ENCODE results near the gene KCNJ6.

KCNJ6 gene

DNA sequence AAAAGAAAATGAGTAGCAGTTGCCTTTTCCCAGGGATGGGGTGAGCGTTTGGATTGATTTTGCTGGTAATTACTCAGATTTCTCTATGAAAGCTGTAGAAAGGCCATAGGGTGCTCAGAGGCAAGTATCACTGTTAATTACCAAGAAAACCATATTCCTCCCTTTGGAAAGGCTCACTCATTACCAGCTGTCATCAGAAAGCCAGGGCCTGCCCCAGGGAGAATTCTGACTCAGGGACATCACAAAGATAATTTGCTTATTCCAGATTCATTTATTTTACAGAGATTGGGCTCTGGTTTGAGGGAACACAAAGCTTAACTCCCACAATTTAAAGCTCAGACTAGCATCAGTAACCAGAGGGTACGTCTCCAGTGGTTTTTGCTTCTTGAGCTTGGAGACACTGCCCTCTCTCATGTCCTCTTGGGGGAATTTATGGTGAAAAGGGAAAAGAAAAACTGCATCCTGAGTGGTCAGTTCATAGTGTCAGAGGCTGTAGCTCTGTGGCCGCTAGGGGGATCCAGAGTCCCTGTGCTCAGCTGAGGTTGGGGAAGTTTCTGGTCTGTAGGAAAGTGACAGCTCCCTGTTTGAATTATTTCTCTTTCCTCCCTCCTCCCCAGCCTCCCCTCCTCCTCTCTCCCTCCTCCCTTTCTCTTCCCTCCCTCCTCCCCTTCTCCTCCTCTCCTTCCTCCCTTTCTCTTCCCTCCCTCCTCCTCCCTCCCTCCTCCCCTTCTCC lies 204.3 kb downstream of the KCNJ6 start:
- DNase-seq: peak; percentile 4 to 57

GRCh38 chr21:37711286-37711829 lies 204.9 kb downstream of the KCNJ6 start:
- no peak for DNase-seq

- no peak for DNase-seq
These were observed 205.5 kb downstream of the KCNJ6 start for GRCh38 chr21:37710546-37711285.

DNA sequence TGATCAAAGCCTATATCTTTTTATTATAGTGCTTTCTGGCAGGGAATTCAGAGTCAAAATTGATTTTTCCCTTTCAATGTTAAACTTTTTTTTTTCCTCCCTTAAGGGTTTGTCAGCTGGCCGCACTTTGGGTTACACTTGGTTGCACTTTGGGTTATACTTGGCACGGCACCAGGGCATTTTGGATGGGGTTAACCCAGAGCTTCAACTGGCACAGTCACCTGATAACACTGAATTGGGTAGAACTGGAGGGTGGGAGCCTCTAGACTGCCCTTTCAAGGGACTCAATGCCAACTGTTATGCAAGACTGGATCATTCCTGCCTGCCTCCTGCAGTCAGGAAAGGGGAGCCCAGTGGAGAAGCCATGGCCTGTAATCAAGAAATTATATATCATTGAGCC lies 211.5 kb downstream of the KCNJ6 start:
- no peak for DNase-seq

- DNase-seq: no peak
These were observed 214.0 kb downstream of the KCNJ6 start for GRCh38 chr21:37702241-37702640.

- DNase-seq: peak in 1 of 2 donors; percentile 49
These were observed 215.5 kb downstream of the KCNJ6 start for GRCh38 chr21:37700641-37701202.

- DNase-seq: no peak
These were observed 217.1 kb downstream of the KCNJ6 start for GRCh38 chr21:37699024-37699775.

- DNase-seq: no peak
These were observed 219.3 kb downstream of the KCNJ6 start for GRCh38 chr21:37696936-37697335.

DNA sequence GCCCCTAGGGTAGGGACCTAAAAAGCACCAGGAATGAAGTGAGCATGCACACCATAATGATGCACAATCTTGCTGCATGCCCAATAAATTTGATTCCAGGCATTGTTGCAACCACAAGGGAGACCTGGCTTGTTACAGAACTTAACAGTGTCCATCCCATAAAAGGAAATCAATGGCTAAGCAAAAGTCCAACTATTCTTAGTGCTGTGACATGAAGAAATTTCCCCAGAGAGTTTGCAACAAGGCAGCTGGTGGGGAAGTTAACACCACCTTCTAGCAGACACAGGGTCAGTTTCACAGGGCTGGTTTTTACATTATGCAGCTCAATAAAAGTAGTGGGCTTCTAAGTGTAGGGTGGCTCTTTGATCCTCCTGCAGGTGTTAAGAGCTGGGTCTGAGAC lies 221.1 kb downstream of the KCNJ6 start:
- DNase-seq: no peak

DNA sequence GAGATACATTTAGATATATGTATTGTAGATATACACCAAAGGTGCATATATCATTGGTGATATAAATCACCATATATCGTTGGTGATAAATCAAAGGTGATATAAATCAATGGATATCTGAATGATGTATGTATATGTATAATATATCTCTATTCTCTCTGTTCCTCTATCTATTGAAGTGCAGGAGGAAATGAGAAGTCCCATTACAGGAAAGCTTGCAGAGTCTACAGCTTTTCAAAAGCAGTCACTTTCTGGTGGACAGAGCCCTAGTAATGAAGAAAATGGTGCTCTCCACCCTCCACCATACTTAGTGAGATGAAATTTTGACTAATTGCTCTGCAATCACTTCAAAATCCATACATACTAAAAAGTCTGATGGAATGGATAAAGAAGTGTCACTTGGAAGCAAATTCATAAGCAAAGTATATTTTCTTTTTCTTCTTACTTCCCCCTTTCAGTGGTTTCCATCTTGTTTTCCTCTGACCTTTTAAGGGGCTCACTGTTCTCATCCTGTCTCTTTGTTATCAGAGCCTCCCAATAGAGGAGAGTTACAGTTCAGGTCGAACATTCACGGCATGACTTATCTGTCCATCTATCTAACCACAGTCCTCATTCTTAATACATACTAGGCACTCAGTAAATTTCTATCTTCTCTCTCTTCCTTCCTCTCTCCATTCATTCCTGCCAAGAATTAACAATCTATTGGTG lies 227.2 kb downstream of the KCNJ6 start:
- DNase-seq: no peak

- DNase-seq: no peak
These were observed 229.1 kb downstream of the KCNJ6 start for GRCh38 chr21:37686991-37687810.

- DNase-seq: no peak
These were observed 231.7 kb downstream of the KCNJ6 start for GRCh38 chr21:37684547-37684946.

DNA sequence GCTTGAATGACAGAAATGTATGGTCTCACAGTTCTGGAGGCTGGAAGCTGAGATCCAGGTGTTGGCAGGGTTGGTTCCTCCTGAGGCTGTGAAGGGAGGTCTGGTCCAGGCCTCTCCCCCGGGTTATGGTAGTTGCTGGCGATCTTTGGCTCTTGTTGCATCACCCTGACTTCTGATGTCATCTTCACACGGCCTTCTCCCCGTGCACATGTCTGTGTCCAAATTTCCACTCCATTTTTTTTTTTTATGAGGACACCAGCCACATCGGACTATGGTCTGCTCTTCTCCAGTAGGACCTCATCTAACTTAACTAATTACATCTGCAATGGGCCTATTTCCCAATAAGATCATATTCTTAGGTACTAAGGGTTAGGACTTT lies 232.2 kb downstream of the KCNJ6 start:
- DNase-seq: no peak

GRCh38 chr21:37683396-37684114 lies 232.7 kb downstream of the KCNJ6 start:
- DNase-seq: no peak

DNA sequence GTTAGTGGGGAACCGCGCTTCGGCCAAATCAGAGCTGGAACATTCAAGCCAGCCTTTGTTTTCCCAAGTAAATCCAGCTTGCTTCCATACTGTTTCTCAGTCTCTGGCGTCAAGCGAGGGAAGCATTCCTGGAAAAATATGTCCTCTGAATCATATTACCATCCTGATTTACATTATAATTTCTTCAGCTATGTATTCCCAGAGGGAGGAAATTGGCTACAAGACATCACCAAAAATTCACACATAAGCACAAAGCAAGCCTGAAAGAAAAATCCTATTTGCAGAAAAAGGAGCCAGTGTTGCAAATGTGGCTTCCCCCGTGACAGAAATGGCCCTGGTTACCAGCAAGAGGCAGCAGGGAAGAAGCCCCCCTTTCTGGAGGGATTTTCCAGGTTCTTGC lies 233.3 kb downstream of the KCNJ6 start:
- no peak for DNase-seq

- no peak for DNase-seq
These were observed 239.3 kb downstream of the KCNJ6 start for GRCh38 chr21:37677006-37677405.

DNA sequence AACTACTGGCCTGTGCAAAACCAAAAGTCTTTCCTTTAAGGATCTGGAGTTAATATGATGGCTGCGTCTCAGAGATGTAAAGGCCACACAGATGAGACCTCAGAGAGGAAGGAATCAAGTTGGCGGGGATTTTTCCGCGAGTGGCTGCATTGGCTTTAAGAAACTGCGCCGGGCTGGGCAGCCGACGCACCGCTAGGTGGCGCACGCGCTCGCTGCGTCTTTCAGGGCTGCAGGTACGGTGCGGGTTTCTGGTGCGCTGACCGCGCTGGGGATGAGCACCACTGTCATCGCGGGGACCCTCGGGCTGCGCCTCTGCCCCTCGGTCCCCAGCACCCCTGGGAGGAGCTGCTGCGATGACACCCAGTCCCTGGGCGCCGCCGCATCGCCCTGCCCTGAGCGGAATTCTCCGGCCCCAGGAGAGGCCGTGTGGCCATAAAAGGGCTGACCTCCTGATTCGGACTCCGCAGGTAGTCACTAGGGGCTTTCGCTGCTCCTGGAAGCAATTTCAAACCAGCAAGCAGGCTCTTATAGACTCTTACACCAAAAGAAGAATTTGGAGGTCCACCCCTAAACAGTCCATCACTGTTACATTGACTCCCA lies 241.0 kb downstream of the KCNJ6 start:
- DNase-seq: peak in 1 of 2 donors; percentile 13

DNA sequence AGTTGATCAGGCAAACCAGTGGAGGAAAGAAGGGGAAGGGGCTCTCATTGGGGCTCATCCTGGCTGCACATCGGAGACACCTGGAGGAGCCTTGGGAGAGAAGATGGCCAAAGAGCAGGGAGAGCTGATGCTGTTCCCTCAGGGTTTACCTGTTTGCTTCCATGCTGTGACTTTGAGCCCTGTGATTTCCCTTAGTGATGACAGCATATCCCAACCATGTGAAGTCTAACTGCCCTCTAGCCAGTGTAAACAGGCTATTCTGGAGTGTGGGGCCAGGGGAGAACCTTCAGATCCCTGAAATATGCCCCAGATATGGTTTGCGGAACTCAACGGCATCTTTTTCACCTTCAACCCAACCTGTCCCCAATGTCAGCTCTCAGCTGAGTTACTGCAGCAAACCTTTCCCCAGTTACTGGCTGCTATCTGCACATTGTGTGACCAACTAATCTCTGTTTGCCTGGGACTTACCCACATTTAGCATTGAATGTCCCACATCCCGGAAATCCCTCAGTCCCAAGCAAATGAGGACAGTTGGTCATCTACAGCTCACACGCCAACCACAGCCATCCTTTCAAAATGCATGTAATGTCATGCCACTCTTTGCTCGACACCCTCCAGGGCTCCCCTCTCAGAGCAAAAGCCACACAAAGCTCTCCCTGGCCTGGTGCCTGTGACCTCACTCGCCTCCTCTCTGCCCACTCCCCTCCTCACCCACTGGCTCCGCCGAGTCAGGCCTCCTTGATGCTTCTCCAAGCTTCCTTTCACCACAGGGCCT lies 242.3 kb downstream of the KCNJ6 start:
- DNase-seq: no peak

GRCh38 chr21:37671381-37671780 lies 244.9 kb downstream of the KCNJ6 start:
- no peak for DNase-seq

DNA sequence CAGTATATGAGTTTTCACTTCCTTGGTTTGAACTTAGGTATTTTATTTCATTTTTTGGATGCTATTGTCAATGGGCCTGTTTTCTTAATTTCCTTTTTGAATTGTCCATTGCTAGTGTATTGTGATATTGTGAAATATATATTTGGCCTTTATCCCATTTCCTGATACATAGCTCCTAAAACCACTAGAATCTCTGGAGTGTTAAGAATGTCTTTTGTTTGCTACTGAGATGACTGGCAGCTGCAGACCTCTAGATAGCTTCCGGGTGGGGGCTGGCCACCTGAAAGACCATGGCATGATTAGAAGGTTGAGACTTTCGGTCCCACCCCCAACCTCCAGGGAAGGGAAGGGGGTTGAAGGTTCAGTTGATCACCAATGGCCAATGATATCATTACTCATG lies 245.4 kb downstream of the KCNJ6 start:
- no peak for DNase-seq
